Breast epithelium (tissue), 4 donors: ENCODE results near the gene CASS4. TPM values are rescaled to one million over a fixed set of nuclear protein-coding genes. Genes with fewer than 3 reads are reported as not detected.

Source experiments
- DNase-seq, 2 donors: peaks; one replicate each; pipeline ENCODE4 v3.0.0-alpha.2; 2019; ENCODE audit warnings: low spot score in 2 of 2
- H3K27ac ChIP-seq, 2 donors: fragments of 200-600 bp; sonication (generic) in 1 of 2; one replicate each; pipeline ENCODE4 v1.5.1; 2016 to 2019; ENCODE audit warnings: mild to moderate bottlenecking in 1 of 2
- H3K27me3 ChIP-seq, 2 donors: fragments of 200-600 bp; sonication (generic) in 1 of 2; one replicate each; pipeline versions ENCODE4 v1.5.1 to v1.6.0; 2017 to 2019; ENCODE audit warnings: control low read depth in 1 of 2, mild to moderate bottlenecking in 1 of 2
- H3K36me3 ChIP-seq: fragments of 200-600 bp; one replicate; pipeline ENCODE4 v1.5.1; 2019
- H3K4me1 ChIP-seq, 2 donors: fragments of 200-600 bp; sonication (generic); one replicate each; pipeline ENCODE4 v1.5.1; 2016 to 2019; ENCODE audit warnings: control low read depth in 1 of 2
- H3K4me3 ChIP-seq, 3 donors: fragments of 200-600 bp; sonication (generic); 1 replicate in 2 of 3; 2 replicates in 1 of 3; pipeline ENCODE4 v1.5.1; 2016 to 2019; ENCODE audit warnings: mild to moderate bottlenecking in 3 of 3, moderate library complexity in 2 of 3
- H3K9me3 ChIP-seq, 2 donors: fragments of 200-600 bp; sonication (generic) in 1 of 2; one replicate each; pipeline ENCODE4 v1.5.1; 2016 to 2019; ENCODE audit warnings: control low read depth in 1 of 2
- CTCF ChIP-seq, 3 donors: fragments of 450-650 bp; IDR thresholded peaks; one replicate each; pipeline ENCODE4 v1.5.1; 2016 to 2017; ENCODE audit warnings: antibody characterized with exemption in 3 of 3, mild to moderate bottlenecking in 3 of 3, moderate library complexity in 3 of 3
- POLR2A ChIP-seq: fragments of 450-650 bp; IDR thresholded peaks from one replicate; pipeline ENCODE4 v1.6.1; 2016; ENCODE audit warnings: antibody characterized with exemption, mild to moderate bottlenecking, moderate library complexity
- POLR2AphosphoS5 ChIP-seq, 3 donors: sonication (generic); formaldehyde crosslinking; IDR thresholded peaks; one replicate each; pipeline ENCODE4 v1.6.1; 2017; ENCODE audit warnings: antibody characterized with exemption in 3 of 3
- intact Hi-C: fragments of 100-400 bp; cut with DNase I; formaldehyde crosslinking; loops from one replicate; pipeline ENCODE4 v1.15.1; 2023; ENCODE audit warnings: low total_unique reads
- total RNA-seq, 3 donors: library from RNA; depleted of rRNA; stranded (reverse); fragments of >200 nt; gene quantifications; one replicate each; pipeline ENCODE4 v1.1.0, GENCODE V29; 2016

Gene CASS4
- total RNA-seq, 3 donors from 2014 or later = 1.6 to 3.4 (median 2.2) TPM

GRCh38 chr20:56438284-56438683, 26.2 kb downstream of the CASS4 start:
- Histone ChIP-seq H3K27ac (peak overlapping the region in 1 of 2 donors; percentile 35), H3K9me3 (no peaks in the 10 kb centered on the region), H3K4me3 (no peak overlapping the region), H3K27me3 (no peaks in the 10 kb centered on the region), H3K4me1 (no peaks in the 10 kb centered on the region), H3K36me3 (no peaks in the 10 kb centered on the region)
- no peak for DNase-seq
- TF ChIP-seq POLR2AphosphoS5 (IDR thresholded peaks at IDR 0.05) (no peak), POLR2A (no peak), CTCF (IDR thresholded peaks at IDR 0.05) (no peak)
- intact Hi-C loops = no loop called here

- TF ChIP-seq POLR2AphosphoS5 (IDR thresholded peaks at IDR 0.05) (peak in 1 of 3 donors; percentile 50), POLR2A (no peak), CTCF (IDR thresholded peaks at IDR 0.05) (no peak)
- Histone ChIP-seq H3K4me1 (no peaks in the 10 kb centered on the region), H3K27ac (peak overlapping the region; percentile 46 to 66), H3K27me3 (no peaks in the 10 kb centered on the region), H3K4me3 (no peak overlapping the region), H3K9me3 (no peaks in the 10 kb centered on the region), H3K36me3 (no peaks in the 10 kb centered on the region)
- peak in 1 of 2 donors; percentile 82 for DNase-seq
- intact Hi-C loops = no loop called here
These were observed 27.8 kb downstream of the CASS4 start for GRCh38 chr20:56439771-56440291.

- H3K4me3 ChIP-seq = no peak overlapping the region
- H3K9me3 ChIP-seq = no peaks in the 10 kb centered on the region
- H3K4me1 ChIP-seq = no peaks in the 10 kb centered on the region
- no peak for DNase-seq
- TF ChIP-seq CTCF (IDR thresholded peaks at IDR 0.05) = no peak
- TF ChIP-seq POLR2A = no peak
- no peak for TF ChIP-seq POLR2AphosphoS5 (IDR thresholded peaks at IDR 0.05)
- no peaks in the 10 kb centered on the region for H3K27me3 ChIP-seq
- intact Hi-C loops = no loop called here
- H3K36me3 ChIP-seq = no peaks in the 10 kb centered on the region
- peak overlapping the region; percentile 46 to 66 for H3K27ac ChIP-seq
These were observed 28.4 kb downstream of the CASS4 start for GRCh38 chr20:56440346-56441007.

- Histone ChIP-seq H3K4me1 (no peaks in the 10 kb centered on the region), H3K27me3 (no peaks in the 10 kb centered on the region), H3K27ac (peak overlapping the region in 1 of 2 donors; percentile 7), H3K9me3 (no peaks in the 10 kb centered on the region), H3K4me3 (no peak overlapping the region), H3K36me3 (no peaks in the 10 kb centered on the region)
- DNase-seq = no peak
- intact Hi-C loops = no loop called here
- TF ChIP-seq POLR2A (no peak), POLR2AphosphoS5 (IDR thresholded peaks at IDR 0.05) (no peak), CTCF (IDR thresholded peaks at IDR 0.05) (no peak)
These were observed 30.6 kb downstream of the CASS4 start for GRCh38 chr20:56442389-56443365.
